Epithelial cell of prostate (primary cell): ENCODE data around the gene MBOAT7.

Source experiments
- DNase-seq: peaks from one replicate; pipeline ENCODE4 v3.0.0-alpha.2; 2011; ENCODE audit warnings: low read depth, low spot score
- H3K27ac ChIP-seq: fragments of 450-650 bp; 2 replicates; pipeline ENCODE4 v1.5.1; 2017; ENCODE audit warnings: mild to moderate bottlenecking

The MBOAT7 gene

GRCh38 chr19:54127688-54128440 lies 61.5 kb downstream of the MBOAT7 start:
- H3K27ac ChIP-seq, result no peak overlapping the region
- DNase-seq, result no peak

GRCh38 chr19:54125713-54126112 lies 63.7 kb downstream of the MBOAT7 start:
- no peak for DNase-seq
- H3K27ac ChIP-seq, result no peak overlapping the region

- no peak overlapping the region for H3K27ac ChIP-seq
- no peak for DNase-seq
Observed at GRCh38 chr19:54124393-54124792, 65.0 kb downstream of the MBOAT7 start.

- H3K27ac ChIP-seq, result no peak overlapping the region
- DNase-seq, result no peak
Observed at GRCh38 chr19:54123682-54124081, 65.7 kb downstream of the MBOAT7 start.
